SU-DHL-6 (cell line): ENCODE measurements around the gene FARSB.

Experiments used
- H2AFZ ChIP-seq: fragments of 200-600 bp; sonication (generic); 2 replicates; pipeline ENCODE4 v1.6.1; 2014; ENCODE audit warnings: low read depth, mild to moderate bottlenecking, moderate library complexity, mixed read lengths, antibody characterized with exemption, low read length; ENCODE audit not compliant: severe bottlenecking
- H3F3A ChIP-seq: fragments of 200-600 bp; shearing (Covaris generic); 2 replicates; pipeline ENCODE4 v1.6.0; 2016; ENCODE audit warnings: antibody characterized with exemption, mild to moderate bottlenecking; ENCODE audit not compliant: insufficient read depth
- H3K27ac ChIP-seq: fragments of 200-600 bp; sonication (generic); 2 replicates; pipeline ENCODE4 v1.5.1; 2016; ENCODE audit warnings: low read depth, mild to moderate bottlenecking, low read length, moderate library complexity, mixed read lengths
- H3K27me3 ChIP-seq: fragments of 200-600 bp; sonication (generic), shearing (Covaris generic); 2 replicates; pipeline ENCODE4 v1.6.0; 2014; ENCODE audit warnings: mild to moderate bottlenecking, low read length
- H3K36me3 ChIP-seq: fragments of 200-600 bp; sonication (generic); 2 replicates; pipeline ENCODE4 v1.6.1; 2014; ENCODE audit warnings: mild to moderate bottlenecking, low read length, mixed read lengths
- H3K4me2 ChIP-seq: fragments of 300-600, 200-600 bp; shearing (Covaris generic), sonication (generic); 2 replicates; pipeline ENCODE4 v1.6.0; 2014; ENCODE audit warnings: low read length, low read depth, mild to moderate bottlenecking; ENCODE audit not compliant: poor library complexity, severe bottlenecking
- H3K4me3 ChIP-seq: fragments of 200-600 bp; sonication (generic); 2 replicates; pipeline ENCODE4 v1.5.1; 2014; ENCODE audit warnings: antibody characterized with exemption, low read length, mild to moderate bottlenecking, mixed read lengths; ENCODE audit not compliant: insufficient read depth, poor library complexity, severe bottlenecking
- H3K79me2 ChIP-seq: fragments of 200-600 bp; sonication (generic); 2 replicates; pipeline ENCODE4 v1.6.1; 2014; ENCODE audit warnings: mild to moderate bottlenecking, low read length, moderate library complexity; ENCODE audit not compliant: insufficient read depth
- H3K9ac ChIP-seq: fragments of 200-600 bp; sonication (generic); 2 replicates; pipeline ENCODE4 v1.7.0; 2014; ENCODE audit warnings: mild to moderate bottlenecking, low read length
- H3K9me2 ChIP-seq: fragments of 200-600 bp; sonication (generic); replicated peaks from 2 replicates; pipeline ENCODE4 v1.6.1; 2014; ENCODE audit warnings: low read length; ENCODE audit not compliant: insufficient read depth
- H3K9me3 ChIP-seq: fragments of 200-600 bp; sonication (generic); 2 replicates; pipeline ENCODE4 v1.6.1; 2014; ENCODE audit warnings: low read length, mixed read lengths; ENCODE audit not compliant: insufficient read depth
- H4K20me1 ChIP-seq: fragments of 200-600 bp; sonication (generic); 2 replicates; pipeline ENCODE4 v1.6.1; 2014; ENCODE audit warnings: low read depth, mild to moderate bottlenecking, antibody characterized with exemption, low read length, moderate library complexity, mixed read lengths
- EZH2phosphoT487 ChIP-seq: fragments of 200-600 bp; sonication (generic), shearing (Covaris generic); conservative IDR thresholded peaks from 2 replicates; pipeline ENCODE4 v1.6.1; 2018; ENCODE audit warnings: mild to moderate bottlenecking, antibody characterized with exemption, low read length, moderate library complexity, mixed read lengths
- TF ChIP-seq, protein P1 (sequence below): fragments of 200-600 bp; sonication (generic); IDR thresholded peaks from one replicate; pipeline ENCODE4 v1.5.1; 2017; ENCODE audit warnings: antibody characterized with exemption, mild to moderate bottlenecking, low read length, moderate library complexity; ENCODE audit not compliant: insufficient read depth, poor library complexity, severe bottlenecking

Gene FARSB

DNA sequence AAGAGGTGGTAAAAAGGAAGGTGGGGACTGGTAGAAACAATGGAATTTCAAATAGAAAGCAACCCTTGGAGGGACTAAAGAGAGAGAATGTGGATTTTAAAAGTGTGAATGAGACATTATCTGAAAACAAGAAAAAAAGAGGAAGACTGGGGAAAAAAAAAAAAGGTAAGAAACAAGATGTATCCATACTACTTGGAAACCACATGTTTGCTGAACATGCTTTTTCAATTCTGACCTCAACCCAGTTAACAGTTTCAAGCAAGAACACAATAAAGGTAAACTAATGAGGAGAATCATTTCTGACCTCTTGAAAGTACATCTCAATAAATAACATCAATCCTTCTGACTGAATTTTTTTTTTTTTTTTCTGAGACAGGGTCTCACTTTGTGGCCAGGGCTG is 2.6 kb downstream of the FARSB start:
- peak overlapping the region; percentile 25; the same call in 1 of the 2 replicates for H3K27ac ChIP-seq
- peak overlapping the region; percentile 99 for H3K4me2 ChIP-seq
- H3K79me2 ChIP-seq: peaks cover 77% of the 10 kb centered on the region
- no peak overlapping the region for H2AFZ ChIP-seq
- TF ChIP-seq, protein P1, sequence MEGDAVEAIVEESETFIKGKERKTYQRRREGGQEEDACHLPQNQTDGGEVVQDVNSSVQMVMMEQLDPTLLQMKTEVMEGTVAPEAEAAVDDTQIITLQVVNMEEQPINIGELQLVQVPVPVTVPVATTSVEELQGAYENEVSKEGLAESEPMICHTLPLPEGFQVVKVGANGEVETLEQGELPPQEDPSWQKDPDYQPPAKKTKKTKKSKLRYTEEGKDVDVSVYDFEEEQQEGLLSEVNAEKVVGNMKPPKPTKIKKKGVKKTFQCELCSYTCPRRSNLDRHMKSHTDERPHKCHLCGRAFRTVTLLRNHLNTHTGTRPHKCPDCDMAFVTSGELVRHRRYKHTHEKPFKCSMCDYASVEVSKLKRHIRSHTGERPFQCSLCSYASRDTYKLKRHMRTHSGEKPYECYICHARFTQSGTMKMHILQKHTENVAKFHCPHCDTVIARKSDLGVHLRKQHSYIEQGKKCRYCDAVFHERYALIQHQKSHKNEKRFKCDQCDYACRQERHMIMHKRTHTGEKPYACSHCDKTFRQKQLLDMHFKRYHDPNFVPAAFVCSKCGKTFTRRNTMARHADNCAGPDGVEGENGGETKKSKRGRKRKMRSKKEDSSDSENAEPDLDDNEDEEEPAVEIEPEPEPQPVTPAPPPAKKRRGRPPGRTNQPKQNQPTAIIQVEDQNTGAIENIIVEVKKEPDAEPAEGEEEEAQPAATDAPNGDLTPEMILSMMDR: no peak
- no peak for TF ChIP-seq EZH2phosphoT487
- no peaks in the 10 kb centered on the region for H3K9me3 ChIP-seq
- H3K36me3 ChIP-seq: no peaks in the 10 kb centered on the region
- no peaks in the 10 kb centered on the region for H3K9me2 ChIP-seq
- no peak overlapping the region for H3K4me3 ChIP-seq
- H3K27me3 ChIP-seq: no peaks in the 10 kb centered on the region
- peak overlapping the region; percentile 95; the same call in 1 of the 2 replicates for H3K9ac ChIP-seq
- H3F3A ChIP-seq: peaks cover 8% of the 10 kb centered on the region
- H4K20me1 ChIP-seq: peaks cover 5% of the 10 kb centered on the region; the same call in 1 of the 2 replicates

DNA sequence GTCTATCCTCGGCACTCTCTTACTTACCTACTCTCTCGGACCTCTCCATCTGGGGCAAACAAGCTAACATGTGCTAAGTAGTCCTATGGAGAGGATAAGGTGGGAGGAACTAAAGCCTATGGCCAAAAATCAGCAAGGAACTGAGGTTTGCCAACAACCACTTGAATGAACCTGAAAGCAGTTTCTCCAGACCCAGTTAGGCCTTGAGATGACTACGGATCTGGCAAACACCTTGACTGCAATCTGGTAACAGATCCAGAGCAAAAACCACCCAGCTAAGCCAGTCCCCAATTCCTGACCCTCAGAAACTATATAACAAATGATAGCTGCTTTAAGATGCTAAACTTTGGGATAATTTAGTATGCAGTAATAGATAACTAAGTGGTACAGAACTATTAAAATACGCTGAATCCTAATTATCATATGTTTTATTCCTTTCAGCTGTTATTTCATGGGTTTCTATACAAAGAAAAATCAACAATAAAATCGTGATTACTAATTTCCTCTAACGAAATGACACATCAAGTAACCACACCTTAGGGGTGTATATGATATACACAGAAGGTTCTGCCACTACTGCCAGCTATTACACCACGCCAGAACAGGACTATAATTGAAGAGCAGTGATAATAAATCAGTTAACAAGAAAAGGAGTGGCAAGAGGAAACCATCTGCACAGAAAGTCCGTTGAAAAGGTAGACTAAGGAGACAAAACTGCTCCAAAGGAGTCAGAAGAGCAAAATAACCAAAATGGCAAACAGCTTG is 3.2 kb downstream of the FARSB start:
- Histone ChIP-seq H3K4me2 (peak overlapping the region; percentile 99), H3F3A (peaks cover 8% of the 10 kb centered on the region), H3K27ac (peak overlapping the region; percentile 25; the same call in 1 of the 2 replicates), H3K9ac (peak overlapping the region; percentile 16; the same call in 1 of the 2 replicates), H3K9me3 (no peaks in the 10 kb centered on the region), H2AFZ (no peak overlapping the region), H4K20me1 (peaks cover 5% of the 10 kb centered on the region; the same call in 1 of the 2 replicates), H3K4me3 (no peak overlapping the region), H3K9me2 (no peaks in the 10 kb centered on the region), H3K27me3 (no peaks in the 10 kb centered on the region), H3K36me3 (no peaks in the 10 kb centered on the region), H3K79me2 (peaks cover 79% of the 10 kb centered on the region)
- TF ChIP-seq, protein P1: no peak
- TF ChIP-seq EZH2phosphoT487: no peak

DNA sequence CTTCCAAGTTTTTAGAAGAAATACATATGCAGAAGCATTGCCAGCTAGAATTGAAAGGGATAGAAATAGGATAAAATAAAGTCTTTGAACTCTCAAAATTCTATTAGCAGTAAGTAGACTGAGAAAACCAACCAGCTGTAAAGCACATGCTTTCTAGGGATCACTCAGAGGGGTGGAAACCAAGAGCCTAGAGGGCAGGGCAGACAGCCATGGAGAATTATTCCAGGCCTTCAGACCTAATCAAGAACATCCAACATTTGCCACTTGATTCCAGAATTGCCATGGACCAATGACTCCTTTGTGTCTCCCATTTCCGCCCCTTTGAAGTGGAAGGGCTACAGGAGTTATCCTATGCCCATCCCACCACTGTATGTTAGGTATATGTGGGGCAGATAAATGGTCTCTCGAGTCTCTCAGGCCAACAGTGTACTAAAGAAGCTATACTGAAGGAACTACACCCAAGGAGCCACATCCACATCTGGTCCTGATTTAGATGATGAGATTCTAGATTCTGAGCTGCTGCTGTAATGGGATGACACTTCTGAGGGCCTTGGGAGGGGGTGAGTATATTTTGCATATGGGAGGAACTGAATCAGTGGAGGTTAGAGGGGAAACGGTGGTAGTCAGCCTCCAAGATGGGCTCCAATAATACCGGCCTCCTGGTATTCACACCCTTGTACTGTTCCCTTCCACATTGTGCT is 4.0 kb downstream of the FARSB start:
- Histone ChIP-seq H3K36me3 (no peaks in the 10 kb centered on the region), H3K4me3 (no peak overlapping the region), H3K4me2 (no peak overlapping the region), H3K27ac (no peak overlapping the region), H4K20me1 (peaks cover 5% of the 10 kb centered on the region; the same call in 1 of the 2 replicates), H3F3A (peaks cover 8% of the 10 kb centered on the region), H3K27me3 (no peaks in the 10 kb centered on the region), H3K9me2 (no peaks in the 10 kb centered on the region), H3K9ac (no peak overlapping the region), H2AFZ (no peak overlapping the region), H3K9me3 (no peaks in the 10 kb centered on the region), H3K79me2 (peaks cover 79% of the 10 kb centered on the region)
- TF ChIP-seq, protein P1: no peak
- no peak for TF ChIP-seq EZH2phosphoT487
